Vagina (tissue), 2 donors: Measurements from ENCODE around the gene LRIG2.

Experiments
- POLR2A ChIP-seq, 2 donors: fragments of 450-650 bp; IDR thresholded peaks; one replicate each; pipeline ENCODE4 v1.6.1; 2017; ENCODE audit warnings: antibody characterized with exemption in 2 of 2, mild to moderate bottlenecking in 2 of 2, moderate library complexity in 2 of 2
- TF ChIP-seq, protein P1 (sequence below), 3 experiments: fragments of 450-650 bp in 2 of 3; fragments of 200-600 bp in 1 of 3; sonication (generic) in 1 of 3; IDR thresholded peaks; one replicate each; pipeline ENCODE4 v1.5.1; 2017 to 2019; ENCODE audit warnings: antibody characterized with exemption in 3 of 3, mild to moderate bottlenecking in 2 of 3, moderate library complexity in 2 of 3

- TF ChIP-seq POLR2A (IDR thresholded peaks at IDR 0.05): no peak
- TF ChIP-seq, protein P1, sequence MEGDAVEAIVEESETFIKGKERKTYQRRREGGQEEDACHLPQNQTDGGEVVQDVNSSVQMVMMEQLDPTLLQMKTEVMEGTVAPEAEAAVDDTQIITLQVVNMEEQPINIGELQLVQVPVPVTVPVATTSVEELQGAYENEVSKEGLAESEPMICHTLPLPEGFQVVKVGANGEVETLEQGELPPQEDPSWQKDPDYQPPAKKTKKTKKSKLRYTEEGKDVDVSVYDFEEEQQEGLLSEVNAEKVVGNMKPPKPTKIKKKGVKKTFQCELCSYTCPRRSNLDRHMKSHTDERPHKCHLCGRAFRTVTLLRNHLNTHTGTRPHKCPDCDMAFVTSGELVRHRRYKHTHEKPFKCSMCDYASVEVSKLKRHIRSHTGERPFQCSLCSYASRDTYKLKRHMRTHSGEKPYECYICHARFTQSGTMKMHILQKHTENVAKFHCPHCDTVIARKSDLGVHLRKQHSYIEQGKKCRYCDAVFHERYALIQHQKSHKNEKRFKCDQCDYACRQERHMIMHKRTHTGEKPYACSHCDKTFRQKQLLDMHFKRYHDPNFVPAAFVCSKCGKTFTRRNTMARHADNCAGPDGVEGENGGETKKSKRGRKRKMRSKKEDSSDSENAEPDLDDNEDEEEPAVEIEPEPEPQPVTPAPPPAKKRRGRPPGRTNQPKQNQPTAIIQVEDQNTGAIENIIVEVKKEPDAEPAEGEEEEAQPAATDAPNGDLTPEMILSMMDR (IDR thresholded peaks at IDR 0.05): no peak
Observed at GRCh38 chr1:113123737-113124136, 50.7 kb downstream of the LRIG2 start.
